OCI-LY1 (cell line): ENCODE results near the gene NECAB2.

Experiments used
- H2AFZ ChIP-seq: fragments of 200-600 bp; sonication (generic), shearing (Covaris generic); 2 replicates; pipeline ENCODE4 v1.6.0; 2014; ENCODE audit warnings: antibody characterized with exemption, mild to moderate bottlenecking, low read length
- H3F3A ChIP-seq: fragments of 200-600 bp; sonication (generic), shearing (Covaris generic); 2 replicates; pipeline ENCODE4 v1.6.0; 2014; ENCODE audit warnings: mild to moderate bottlenecking, antibody characterized with exemption, low read length, moderate library complexity; ENCODE audit not compliant: insufficient read depth
- H3K27ac ChIP-seq: fragments of 200-600 bp; sonication (generic); 2 replicates; pipeline ENCODE4 v1.5.1; 2014; ENCODE audit warnings: low read length, mixed run types, mild to moderate bottlenecking, low read depth; ENCODE audit not compliant: poor library complexity, severe bottlenecking
- H3K27me3 ChIP-seq: fragments of 200-600 bp; sonication (generic); 2 replicates; pipeline ENCODE4 v1.6.0; 2014; ENCODE audit warnings: antibody characterized with exemption, mild to moderate bottlenecking, low read length, moderate library complexity; ENCODE audit not compliant: insufficient read depth
- H3K36me3 ChIP-seq: fragments of 200-600 bp; sonication (generic); 2 replicates; pipeline ENCODE4 v1.6.1; 2014; ENCODE audit warnings: mild to moderate bottlenecking, antibody characterized with exemption, low read length, moderate library complexity, mixed read lengths; ENCODE audit not compliant: insufficient read depth
- H3K4me1 ChIP-seq: fragments of 200-600 bp; sonication (generic); 2 replicates; pipeline ENCODE4 v1.5.1; 2014; ENCODE audit warnings: mild to moderate bottlenecking, low read length, moderate library complexity; ENCODE audit not compliant: insufficient read depth, severe bottlenecking
- H3K4me2 ChIP-seq: fragments of 200-600 bp; sonication (generic), shearing (Covaris generic); 2 replicates; pipeline ENCODE4 v1.6.1; 2014; ENCODE audit warnings: low read length
- H3K4me3 ChIP-seq: fragments of 200-600 bp; sonication (generic); 2 replicates; pipeline ENCODE4 v1.5.1; 2014; ENCODE audit warnings: low read length, low read depth, mild to moderate bottlenecking, mixed read lengths; ENCODE audit not compliant: poor library complexity, severe bottlenecking
- H3K79me2 ChIP-seq: fragments of 200-600 bp; shearing (Covaris generic); 2 replicates; pipeline ENCODE4 v1.6.1; 2016; ENCODE audit warnings: mixed run types, low read length, mixed read lengths; ENCODE audit not compliant: insufficient read depth
- H3K9ac ChIP-seq: fragments of 200-600 bp; sonication (generic), shearing (Covaris generic); 2 replicates; pipeline ENCODE4 v1.6.1; 2014; ENCODE audit warnings: mild to moderate bottlenecking, low read length, mixed read lengths
- H3K9me2 ChIP-seq: fragments of 200-600 bp; sonication (generic), shearing (Covaris generic); 2 replicates; pipeline ENCODE4 v1.6.1; 2014; ENCODE audit warnings: low read depth, mild to moderate bottlenecking, low read length, mixed read lengths
- H3K9me3 ChIP-seq: fragments of 200-600 bp; shearing (Covaris generic); 2 replicates; pipeline ENCODE4 v1.6.1; 2014; ENCODE audit warnings: low read length, mixed read lengths
- H4K20me1 ChIP-seq: fragments of 200-600 bp; sonication (generic), shearing (Covaris generic); 2 replicates; pipeline ENCODE4 v1.6.0; 2016; ENCODE audit warnings: mild to moderate bottlenecking, low read length; ENCODE audit not compliant: insufficient read depth
- CTCF ChIP-seq: fragments of 200-600 bp; sonication (generic), shearing (Covaris generic); IDR thresholded peaks from 2 replicates; pipeline ENCODE4 v1.5.1; 2017; ENCODE audit warnings: mild to moderate bottlenecking, antibody characterized with exemption, low read length, moderate library complexity, mixed read lengths
- EZH2 ChIP-seq: fragments of 200-600 bp; sonication (generic), shearing (Covaris generic); IDR thresholded peaks from 2 replicates; pipeline ENCODE4 v1.8.0; 2017; ENCODE audit warnings: borderline replicate concordance, mixed run types, mild to moderate bottlenecking, antibody characterized with exemption, low read length, moderate library complexity, mixed read lengths

Gene NECAB2

GRCh38 chr16:83989300-83989699, 21.3 kb downstream of the NECAB2 start:
- no peaks in the 10 kb centered on the region for H3K9me3 ChIP-seq
- TF ChIP-seq CTCF: no peak
- TF ChIP-seq EZH2: no peak
- no peak overlapping the region for H3K4me2 ChIP-seq
- H3K9me2 ChIP-seq: no peaks in the 10 kb centered on the region
- H4K20me1 ChIP-seq: no peaks in the 10 kb centered on the region
- no peaks in the 10 kb centered on the region for H3F3A ChIP-seq
- no peak overlapping the region for H3K27ac ChIP-seq
- no peak overlapping the region for H3K4me3 ChIP-seq
- H3K27me3 ChIP-seq: peaks cover 5% of the 10 kb centered on the region; the same call in 1 of the 2 replicates
- H3K36me3 ChIP-seq: no peaks in the 10 kb centered on the region
- no peak overlapping the region for H2AFZ ChIP-seq
- no peaks in the 10 kb centered on the region for H3K4me1 ChIP-seq
- H3K9ac ChIP-seq: no peak overlapping the region
- H3K79me2 ChIP-seq: no peaks in the 10 kb centered on the region

- Histone ChIP-seq H3K27ac (no peak overlapping the region), H3K9me2 (no peaks in the 10 kb centered on the region), H2AFZ (no peak overlapping the region), H3K9ac (no peak overlapping the region), H3K27me3 (peaks cover 5% of the 10 kb centered on the region; the same call in 1 of the 2 replicates), H3K36me3 (no peaks in the 10 kb centered on the region), H3K4me2 (no peak overlapping the region), H3K9me3 (no peaks in the 10 kb centered on the region), H3F3A (no peaks in the 10 kb centered on the region), H3K79me2 (no peaks in the 10 kb centered on the region), H3K4me1 (no peaks in the 10 kb centered on the region), H3K4me3 (no peak overlapping the region), H4K20me1 (no peaks in the 10 kb centered on the region)
- no peak for TF ChIP-seq EZH2
- no peak for TF ChIP-seq CTCF
Observed at GRCh38 chr16:83990492-83990891, 22.4 kb downstream of the NECAB2 start.

GRCh38 chr16:83992624-83993023, 24.6 kb downstream of the NECAB2 start:
- peaks cover 5% of the 10 kb centered on the region; the same call in 1 of the 2 replicates for H3K27me3 ChIP-seq
- no peak overlapping the region for H3K27ac ChIP-seq
- H3K79me2 ChIP-seq: no peaks in the 10 kb centered on the region
- no peaks in the 10 kb centered on the region for H3F3A ChIP-seq
- H3K36me3 ChIP-seq: no peaks in the 10 kb centered on the region
- H4K20me1 ChIP-seq: no peaks in the 10 kb centered on the region
- no peaks in the 10 kb centered on the region for H3K9me3 ChIP-seq
- no peaks in the 10 kb centered on the region for H3K4me1 ChIP-seq
- no peak overlapping the region for H3K9ac ChIP-seq
- no peak for TF ChIP-seq EZH2
- TF ChIP-seq CTCF: no peak
- H3K4me2 ChIP-seq: no peak overlapping the region
- no peaks in the 10 kb centered on the region for H3K9me2 ChIP-seq
- H3K4me3 ChIP-seq: no peak overlapping the region
- H2AFZ ChIP-seq: no peak overlapping the region
